ENCODE data around the gene LRRFIP1.

The LRRFIP1 gene

DNA sequence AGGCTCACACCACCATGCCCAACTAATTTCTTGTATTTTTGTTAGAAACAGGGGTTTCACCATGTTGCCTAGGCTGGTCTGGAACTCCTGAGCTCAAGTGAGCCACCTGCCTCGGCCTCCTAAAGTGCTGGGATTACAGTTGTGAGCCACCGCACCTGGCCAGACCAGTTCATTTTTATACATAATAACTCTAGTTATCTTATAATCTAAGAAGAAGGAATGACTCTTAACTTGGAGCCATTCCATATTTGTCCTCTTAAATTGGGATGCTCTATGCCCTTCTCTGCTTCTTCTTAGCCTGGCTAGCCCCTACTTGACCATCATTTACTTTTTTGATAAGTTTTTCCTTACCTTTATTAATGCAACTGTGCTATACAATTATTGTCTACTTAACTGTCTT lies 174.1 kb downstream of the LRRFIP1 start:
- TF ChIP-seq TEAD4 (IDR thresholded peaks at IDR 0.05): no peak
- TF ChIP-seq CEBPB (IDR thresholded peaks at IDR 0.05): no peak
- TF ChIP-seq TAF1 (IDR thresholded peaks at IDR 0.05; ENCODE audit: low read depth): no peak
- no peak for TF ChIP-seq NFIC (IDR thresholded peaks at IDR 0.05)

DNA sequence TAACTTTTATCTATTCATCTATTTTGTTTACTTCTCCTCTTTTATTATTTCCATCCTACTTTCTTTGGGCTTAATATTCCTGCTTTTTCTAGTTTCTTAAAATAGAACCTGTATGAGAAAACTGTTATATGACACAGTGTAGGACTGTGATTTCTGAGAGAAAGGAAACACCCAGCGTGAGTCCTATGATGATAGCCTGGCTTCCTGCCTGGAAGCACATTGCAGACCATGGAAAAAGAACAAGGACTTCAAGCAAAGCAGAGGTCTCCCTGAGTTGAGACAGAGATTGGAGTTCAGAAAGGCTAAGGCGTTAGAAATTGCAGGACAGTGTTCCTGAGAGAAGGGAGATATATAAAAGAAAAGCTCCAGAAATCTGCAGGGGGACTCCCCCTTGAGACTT lies 178.9 kb downstream of the LRRFIP1 start:
- TF ChIP-seq CEBPB (IDR thresholded peaks at IDR 0.05): no peak
- TF ChIP-seq EP300 (IDR thresholded peaks at IDR 0.05; ENCODE audit: borderline replicate concordance): no peak
- TF ChIP-seq EGR1 (IDR thresholded peaks at IDR 0.05): no peak
- TF ChIP-seq ZBTB7A (IDR thresholded peaks at IDR 0.05; ENCODE audit: low read depth): no peak
- TF ChIP-seq FOXM1 (IDR thresholded peaks at IDR 0.05; ENCODE audit: borderline replicate concordance, low read depth): no peak
- TF ChIP-seq TCF12 (IDR thresholded peaks at IDR 0.05; ENCODE audit: low read depth): no peak
- TF ChIP-seq CREB1 (IDR thresholded peaks at IDR 0.05; ENCODE audit: low read depth): no peak
- no peak for TF ChIP-seq TEAD4 (IDR thresholded peaks at IDR 0.05)
- no peak for TF ChIP-seq RAD21 (IDR thresholded peaks at IDR 0.05; ENCODE audit: low read depth)
- no peak for TF ChIP-seq TAF1 (IDR thresholded peaks at IDR 0.05; ENCODE audit: low read depth)
- TF ChIP-seq, protein P1, sequence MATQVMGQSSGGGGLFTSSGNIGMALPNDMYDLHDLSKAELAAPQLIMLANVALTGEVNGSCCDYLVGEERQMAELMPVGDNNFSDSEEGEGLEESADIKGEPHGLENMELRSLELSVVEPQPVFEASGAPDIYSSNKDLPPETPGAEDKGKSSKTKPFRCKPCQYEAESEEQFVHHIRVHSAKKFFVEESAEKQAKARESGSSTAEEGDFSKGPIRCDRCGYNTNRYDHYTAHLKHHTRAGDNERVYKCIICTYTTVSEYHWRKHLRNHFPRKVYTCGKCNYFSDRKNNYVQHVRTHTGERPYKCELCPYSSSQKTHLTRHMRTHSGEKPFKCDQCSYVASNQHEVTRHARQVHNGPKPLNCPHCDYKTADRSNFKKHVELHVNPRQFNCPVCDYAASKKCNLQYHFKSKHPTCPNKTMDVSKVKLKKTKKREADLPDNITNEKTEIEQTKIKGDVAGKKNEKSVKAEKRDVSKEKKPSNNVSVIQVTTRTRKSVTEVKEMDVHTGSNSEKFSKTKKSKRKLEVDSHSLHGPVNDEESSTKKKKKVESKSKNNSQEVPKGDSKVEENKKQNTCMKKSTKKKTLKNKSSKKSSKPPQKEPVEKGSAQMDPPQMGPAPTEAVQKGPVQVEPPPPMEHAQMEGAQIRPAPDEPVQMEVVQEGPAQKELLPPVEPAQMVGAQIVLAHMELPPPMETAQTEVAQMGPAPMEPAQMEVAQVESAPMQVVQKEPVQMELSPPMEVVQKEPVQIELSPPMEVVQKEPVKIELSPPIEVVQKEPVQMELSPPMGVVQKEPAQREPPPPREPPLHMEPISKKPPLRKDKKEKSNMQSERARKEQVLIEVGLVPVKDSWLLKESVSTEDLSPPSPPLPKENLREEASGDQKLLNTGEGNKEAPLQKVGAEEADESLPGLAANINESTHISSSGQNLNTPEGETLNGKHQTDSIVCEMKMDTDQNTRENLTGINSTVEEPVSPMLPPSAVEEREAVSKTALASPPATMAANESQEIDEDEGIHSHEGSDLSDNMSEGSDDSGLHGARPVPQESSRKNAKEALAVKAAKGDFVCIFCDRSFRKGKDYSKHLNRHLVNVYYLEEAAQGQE (IDR thresholded peaks at IDR 0.05; ENCODE audit: low read depth): no peak
- TF ChIP-seq, protein P2, sequence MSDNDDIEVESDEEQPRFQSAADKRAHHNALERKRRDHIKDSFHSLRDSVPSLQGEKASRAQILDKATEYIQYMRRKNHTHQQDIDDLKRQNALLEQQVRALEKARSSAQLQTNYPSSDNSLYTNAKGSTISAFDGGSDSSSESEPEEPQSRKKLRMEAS (IDR thresholded peaks at IDR 0.05): no peak
- no peak for TF ChIP-seq NFIC (IDR thresholded peaks at IDR 0.05)
- no peak for TF ChIP-seq YY1 (IDR thresholded peaks at IDR 0.05; ENCODE audit: low read depth)
- TF ChIP-seq, protein P3, sequence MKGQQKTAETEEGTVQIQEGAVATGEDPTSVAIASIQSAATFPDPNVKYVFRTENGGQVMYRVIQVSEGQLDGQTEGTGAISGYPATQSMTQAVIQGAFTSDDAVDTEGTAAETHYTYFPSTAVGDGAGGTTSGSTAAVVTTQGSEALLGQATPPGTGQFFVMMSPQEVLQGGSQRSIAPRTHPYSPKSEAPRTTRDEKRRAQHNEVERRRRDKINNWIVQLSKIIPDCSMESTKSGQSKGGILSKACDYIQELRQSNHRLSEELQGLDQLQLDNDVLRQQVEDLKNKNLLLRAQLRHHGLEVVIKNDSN (IDR thresholded peaks at IDR 0.05): no peak

DNA sequence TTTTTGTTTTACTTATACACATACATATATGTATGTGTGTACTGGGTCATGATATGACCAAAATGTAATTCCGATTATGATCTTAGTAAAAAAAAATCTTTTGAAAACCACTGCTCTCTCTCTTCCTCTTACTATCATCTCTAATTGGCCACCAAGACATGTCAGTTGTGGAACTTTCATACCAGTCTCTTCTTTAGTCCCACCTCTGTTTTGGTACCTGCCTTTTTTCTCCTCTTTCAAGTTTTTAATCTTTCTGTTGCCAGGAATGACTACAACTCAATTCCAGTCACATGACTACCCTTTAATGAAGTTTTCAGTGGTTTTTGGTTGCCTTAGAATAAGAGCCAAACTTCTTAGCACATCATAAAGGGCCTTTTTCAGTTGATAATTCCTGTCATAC lies 188.2 kb downstream of the LRRFIP1 start:
- TF ChIP-seq, protein P3 (IDR thresholded peaks at IDR 0.05): no peak
- TF ChIP-seq NFIC (IDR thresholded peaks at IDR 0.05) (no peak), CEBPB (IDR thresholded peaks at IDR 0.05) (no peak)

DNA sequence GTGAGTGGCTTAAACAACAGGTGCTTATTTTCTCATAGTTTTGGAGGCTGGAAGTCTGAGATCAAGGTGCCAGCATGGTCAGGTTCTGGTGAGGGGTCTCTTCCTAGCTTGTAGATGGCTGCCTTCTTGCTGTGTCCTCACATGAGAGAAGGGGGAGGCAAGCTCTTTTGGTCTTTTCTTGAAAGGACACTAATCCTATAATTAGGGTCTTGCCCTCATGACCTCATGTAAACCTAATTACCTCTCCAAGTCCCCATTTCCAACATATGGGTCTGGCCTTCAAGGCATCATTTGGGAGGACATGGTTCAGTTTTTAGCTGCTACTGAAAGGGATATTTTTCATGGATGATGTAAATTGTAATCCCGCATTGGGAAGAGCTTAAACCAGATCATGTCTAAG lies 189.1 kb downstream of the LRRFIP1 start:
- TF ChIP-seq CEBPB (IDR thresholded peaks at IDR 0.05) (no peak), TCF12 (IDR thresholded peaks at IDR 0.05; ENCODE audit: low read depth) (no peak), TEAD4 (IDR thresholded peaks at IDR 0.05) (no peak), RAD21 (IDR thresholded peaks at IDR 0.05; ENCODE audit: low read depth) (no peak), TAF1 (IDR thresholded peaks at IDR 0.05; ENCODE audit: low read depth) (no peak), CREB1 (IDR thresholded peaks at IDR 0.05; ENCODE audit: low read depth) (no peak), EP300 (IDR thresholded peaks at IDR 0.05; ENCODE audit: borderline replicate concordance) (no peak), ZBTB7A (IDR thresholded peaks at IDR 0.05; ENCODE audit: low read depth) (no peak), EGR1 (IDR thresholded peaks at IDR 0.05) (no peak), NFIC (IDR thresholded peaks at IDR 0.05) (no peak), FOXM1 (IDR thresholded peaks at IDR 0.05; ENCODE audit: borderline replicate concordance, low read depth) (no peak), YY1 (IDR thresholded peaks at IDR 0.05; ENCODE audit: low read depth) (no peak)
- TF ChIP-seq, protein P2 (IDR thresholded peaks at IDR 0.05): no peak
- TF ChIP-seq, protein P3 (IDR thresholded peaks at IDR 0.05): no peak
- TF ChIP-seq, protein P1 (IDR thresholded peaks at IDR 0.05; ENCODE audit: low read depth): no peak

DNA sequence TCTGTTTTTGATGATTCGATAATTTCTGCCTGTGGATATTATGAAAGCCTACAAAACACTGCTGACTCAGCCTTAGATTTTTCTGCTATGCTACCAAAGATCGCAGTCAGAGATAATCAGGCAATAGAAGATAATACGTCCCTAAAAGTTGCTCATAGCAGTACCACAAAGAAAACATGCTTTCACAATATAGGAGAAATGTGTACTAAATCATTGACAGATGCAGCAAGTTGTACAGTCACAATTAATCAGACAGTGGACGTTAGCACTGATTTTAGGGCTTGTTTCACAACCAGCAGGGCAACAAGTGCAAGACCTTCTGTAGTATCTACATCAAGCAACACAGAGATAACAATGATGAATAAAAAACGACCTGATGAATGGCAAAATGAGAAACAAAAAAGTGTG lies 190.7 kb downstream of the LRRFIP1 start:
- TF ChIP-seq FOXM1 (IDR thresholded peaks at IDR 0.05; ENCODE audit: borderline replicate concordance, low read depth) (no peak), TAF1 (IDR thresholded peaks at IDR 0.05; ENCODE audit: low read depth) (no peak), TCF12 (IDR thresholded peaks at IDR 0.05; ENCODE audit: low read depth) (no peak), RAD21 (IDR thresholded peaks at IDR 0.05; ENCODE audit: low read depth) (no peak), CREB1 (IDR thresholded peaks at IDR 0.05; ENCODE audit: low read depth) (no peak), EGR1 (IDR thresholded peaks at IDR 0.05) (no peak), CEBPB (IDR thresholded peaks at IDR 0.05) (no peak), EP300 (IDR thresholded peaks at IDR 0.05; ENCODE audit: borderline replicate concordance) (no peak), YY1 (IDR thresholded peaks at IDR 0.05; ENCODE audit: low read depth) (no peak), ZBTB7A (IDR thresholded peaks at IDR 0.05; ENCODE audit: low read depth) (no peak), TEAD4 (IDR thresholded peaks at IDR 0.05) (no peak), NFIC (IDR thresholded peaks at IDR 0.05) (no peak)
- TF ChIP-seq, protein P2 (IDR thresholded peaks at IDR 0.05): no peak
- TF ChIP-seq, protein P3 (IDR thresholded peaks at IDR 0.05): no peak
- TF ChIP-seq, protein P1 (IDR thresholded peaks at IDR 0.05; ENCODE audit: low read depth): no peak
